NCI-H1694 (cell line): ENCODE results near the gene TBC1D25.
A peak's percentile ranks its signal among the peaks of the same experiment; 100 is the strongest.
"Not testable (repeated sequence)": the region's sequence is repeated elsewhere in the genome, so short reads cannot be mapped to it uniquely, and the experiment has no call there.

Experiments
- DNase-seq: peaks from one replicate; lab custom pipeline; 2025; lab: John Stamatoyannopoulos, UW

The TBC1D25 gene

GRCh38 chrX:48515842-48516241, 23.7 kb upstream of the TBC1D25 start:
- DNase-seq: no peak

GRCh38 chrX:48516285-48516684, 23.2 kb upstream of the TBC1D25 start:
- DNase-seq: no peak

GRCh38 chrX:48516987-48517386, 22.5 kb upstream of the TBC1D25 start:
- DNase-seq: no peak

GRCh38 chrX:48519481-48519880, 20.0 kb upstream of the TBC1D25 start:
- DNase-seq: not testable (repeated sequence)

GRCh38 chrX:48520455-48520854, 19.1 kb upstream of the TBC1D25 start:
- DNase-seq: no peak

GRCh38 chrX:48520976-48521352, 18.6 kb upstream of the TBC1D25 start:
- peak; percentile 36 for DNase-seq

GRCh38 chrX:48521353-48522243, 17.9 kb upstream of the TBC1D25 start, which contains the start of gene EBP:
Gene EBP, plus strand, starts transcription at chrX:48521808. Its CDS starts 1,964 bp downstream, at chrX:48523772.
- DNase-seq: peak; percentile 95

GRCh38 chrX:48522291-48522690, 17.2 kb upstream of the TBC1D25 start:
- DNase-seq: no peak

GRCh38 chrX:48523682-48524081, 15.8 kb upstream of the TBC1D25 start:
- DNase-seq: no peak

- DNase-seq: not testable (repeated sequence)
These were observed 13.7 kb upstream of the TBC1D25 start for GRCh38 chrX:48525853-48526252.

GRCh38 chrX:48530736-48531135, 8.8 kb upstream of the TBC1D25 start:
- DNase-seq: no peak

- DNase-seq: no peak
These were observed 8.1 kb upstream of the TBC1D25 start for GRCh38 chrX:48531358-48531959.

- no peak for DNase-seq
These were observed 7.4 kb upstream of the TBC1D25 start for GRCh38 chrX:48532161-48532560.

- no peak for DNase-seq
These were observed 6.3 kb upstream of the TBC1D25 start for GRCh38 chrX:48533165-48533564.

- DNase-seq: no peak
These were observed 721 bp upstream of the TBC1D25 start for GRCh38 chrX:48538641-48539344.

- DNase-seq: peak; percentile 45
These were observed 488 bp downstream of the TBC1D25 start for GRCh38 chrX:48540028-48540375.

- no peak for DNase-seq
These were observed 966 bp downstream of the TBC1D25 start for GRCh38 chrX:48540480-48540879.

GRCh38 chrX:48541140-48541814, 1.8 kb downstream of the TBC1D25 start:
- no peak for DNase-seq

- no peak for DNase-seq
These were observed 9.4 kb downstream of the TBC1D25 start for GRCh38 chrX:48548871-48549270.

GRCh38 chrX:48555731-48556325, 16.3 kb downstream of the TBC1D25 start:
- DNase-seq: not testable (repeated sequence)

- no peak for DNase-seq
These were observed 18.8 kb downstream of the TBC1D25 start for GRCh38 chrX:48558271-48558670.

- DNase-seq: no peak
These were observed 20.1 kb downstream of the TBC1D25 start for GRCh38 chrX:48559636-48560035.
